COR-L47 (cell line): Measurements from ENCODE around the gene CACNB4.
"Not testable (repeated sequence)": the region's sequence is repeated elsewhere in the genome, so short reads cannot be mapped to it uniquely, and the experiment has no call there.

Experiments used
- DNase-seq: peaks from one replicate; lab custom pipeline; 2025; lab: John Stamatoyannopoulos, UW

Gene CACNB4

GRCh38 chr2:151905963-151906632 is 192.7 kb downstream of the CACNB4 start:
- no peak for DNase-seq

DNA sequence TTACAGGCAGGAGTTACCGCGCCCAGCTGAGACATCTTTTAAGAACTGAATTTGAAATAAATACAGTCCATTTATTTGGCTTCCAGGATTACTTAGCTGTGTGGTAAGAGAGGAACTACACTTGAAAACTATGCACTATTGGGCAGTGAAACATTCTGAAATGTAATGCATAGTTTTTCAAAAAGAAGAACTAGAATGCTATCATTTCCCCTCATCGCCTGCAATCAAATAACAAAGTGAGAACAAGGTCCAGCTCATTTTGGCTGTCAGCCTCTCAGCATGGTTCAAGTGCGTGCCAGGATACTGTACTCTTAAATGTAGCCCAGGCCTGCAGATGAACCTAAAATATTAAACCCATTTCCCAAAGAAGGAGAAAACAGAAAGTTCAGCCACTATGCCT is 194.0 kb downstream of the CACNB4 start:
- DNase-seq, result no peak

GRCh38 chr2:151904021-151904420 is 194.8 kb downstream of the CACNB4 start:
- DNase-seq, result no peak

GRCh38 chr2:151902829-151903228 is 196.0 kb downstream of the CACNB4 start:
- no peak for DNase-seq

GRCh38 chr2:151900331-151900730 is 198.5 kb downstream of the CACNB4 start:
- DNase-seq, result no peak

DNA sequence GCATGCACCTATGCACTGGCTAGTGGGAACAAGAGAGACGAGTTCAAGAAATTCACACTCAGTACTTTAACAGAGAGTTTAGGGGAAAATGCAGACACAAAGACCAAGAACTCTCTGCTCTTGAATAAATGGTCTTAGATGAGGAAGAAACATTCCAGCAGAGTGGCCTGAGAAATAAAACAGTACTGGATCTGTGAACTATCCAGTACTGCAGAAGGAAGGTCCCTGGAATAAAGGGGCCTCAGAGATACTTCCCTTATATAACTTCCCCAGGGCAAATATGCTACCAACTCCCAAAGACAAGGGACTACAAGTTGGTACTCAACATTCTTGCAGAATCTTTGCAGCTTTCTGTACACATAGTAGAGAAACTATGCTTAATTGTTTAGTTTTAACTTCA is 199.7 kb downstream of the CACNB4 start:
- no peak for DNase-seq

GRCh38 chr2:151891566-151892194 is 207.2 kb downstream of the CACNB4 start:
- DNase-seq, result no peak

DNA sequence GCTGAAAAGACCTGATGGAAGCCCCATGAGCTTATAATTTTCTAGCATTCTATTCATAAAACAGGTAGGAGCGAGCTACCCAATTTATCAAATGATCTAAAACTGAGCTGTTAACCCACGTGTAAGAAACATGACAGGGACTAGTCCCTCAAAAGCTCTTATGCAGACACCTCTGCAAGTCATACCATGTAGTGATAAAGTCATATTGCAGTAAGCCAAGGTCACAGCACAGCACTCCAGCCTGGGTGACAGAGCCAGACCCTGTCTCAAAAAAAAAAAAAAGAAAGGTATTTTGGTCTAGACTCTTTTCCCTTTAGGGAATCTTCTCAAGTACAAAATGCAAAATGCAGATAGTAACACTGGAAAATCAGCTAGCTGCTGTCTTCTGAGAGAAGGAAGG is 211.7 kb downstream of the CACNB4 start:
- no peak for DNase-seq

GRCh38 chr2:151886241-151886640 is 212.6 kb downstream of the CACNB4 start:
- DNase-seq, result no peak

DNA sequence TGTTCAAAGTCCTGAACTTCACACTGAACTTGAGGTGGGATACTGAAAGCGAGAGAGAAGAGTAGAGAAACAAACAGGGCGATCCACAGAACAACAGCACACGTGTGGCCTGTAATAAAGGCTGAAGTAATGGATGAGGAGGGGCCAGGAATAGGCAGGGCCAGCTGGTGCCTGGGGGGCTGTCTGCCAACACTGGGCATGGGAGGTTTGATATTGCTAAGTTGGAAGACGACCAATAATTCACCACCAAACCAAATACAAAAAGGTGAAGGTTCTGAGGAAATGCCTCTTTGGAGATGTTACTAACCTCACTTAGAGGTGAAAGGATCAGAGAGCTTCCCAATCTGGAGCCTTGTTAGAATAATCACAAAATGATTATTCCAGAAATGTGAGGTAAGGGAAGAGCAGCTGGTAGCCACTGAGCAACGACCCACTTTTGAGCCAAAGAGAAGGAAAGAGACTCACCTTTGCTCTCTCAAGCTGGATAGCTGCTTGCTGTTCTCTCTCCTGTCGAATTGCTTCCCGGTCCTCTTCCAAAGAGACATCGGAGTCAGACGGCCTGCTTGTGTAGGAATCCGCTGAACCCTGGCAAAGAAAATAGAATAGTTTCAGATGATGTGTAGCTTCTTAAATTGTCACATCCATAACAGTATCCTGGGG is 215.9 kb downstream of the CACNB4 start:
- no peak for DNase-seq

DNA sequence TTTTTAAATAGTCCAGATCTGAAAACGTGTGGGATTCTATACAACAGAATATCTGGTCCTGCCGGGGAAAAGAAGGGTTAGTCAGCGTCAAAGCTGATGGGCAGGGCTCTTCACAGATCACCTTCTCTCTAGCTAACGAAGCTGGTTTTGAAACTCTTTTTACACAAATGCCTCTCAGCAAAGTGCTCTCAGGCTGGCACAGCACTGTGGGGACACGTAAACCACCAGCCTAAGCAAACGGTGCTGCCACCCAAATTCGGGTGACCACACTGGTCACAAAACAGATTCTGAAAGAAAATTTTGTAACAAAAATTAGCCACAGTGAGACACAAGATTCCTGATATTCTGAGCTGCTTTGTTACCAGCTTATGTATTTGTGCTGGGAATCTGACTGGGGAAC is 217.5 kb downstream of the CACNB4 start:
- no peak for DNase-seq

DNA sequence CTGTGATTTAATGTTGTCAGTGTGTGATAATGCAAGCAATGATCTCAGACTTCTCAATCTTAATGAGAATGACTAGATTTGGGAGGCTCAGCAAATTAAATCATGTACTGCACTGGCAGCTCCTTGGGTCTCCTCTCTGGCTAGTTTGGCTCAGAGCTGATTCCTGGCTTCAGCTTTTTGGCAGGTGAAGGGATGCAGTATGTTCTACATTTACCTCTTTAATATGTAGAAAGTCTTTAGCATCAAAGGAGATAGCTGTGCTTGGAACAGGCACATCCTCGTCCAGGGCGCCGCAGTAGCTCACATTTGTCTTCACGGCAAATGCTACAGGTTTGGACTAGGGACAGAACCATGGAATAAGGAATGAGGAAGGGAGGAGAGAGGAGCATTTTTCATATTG is 218.3 kb downstream of the CACNB4 start:
- no peak for DNase-seq

DNA sequence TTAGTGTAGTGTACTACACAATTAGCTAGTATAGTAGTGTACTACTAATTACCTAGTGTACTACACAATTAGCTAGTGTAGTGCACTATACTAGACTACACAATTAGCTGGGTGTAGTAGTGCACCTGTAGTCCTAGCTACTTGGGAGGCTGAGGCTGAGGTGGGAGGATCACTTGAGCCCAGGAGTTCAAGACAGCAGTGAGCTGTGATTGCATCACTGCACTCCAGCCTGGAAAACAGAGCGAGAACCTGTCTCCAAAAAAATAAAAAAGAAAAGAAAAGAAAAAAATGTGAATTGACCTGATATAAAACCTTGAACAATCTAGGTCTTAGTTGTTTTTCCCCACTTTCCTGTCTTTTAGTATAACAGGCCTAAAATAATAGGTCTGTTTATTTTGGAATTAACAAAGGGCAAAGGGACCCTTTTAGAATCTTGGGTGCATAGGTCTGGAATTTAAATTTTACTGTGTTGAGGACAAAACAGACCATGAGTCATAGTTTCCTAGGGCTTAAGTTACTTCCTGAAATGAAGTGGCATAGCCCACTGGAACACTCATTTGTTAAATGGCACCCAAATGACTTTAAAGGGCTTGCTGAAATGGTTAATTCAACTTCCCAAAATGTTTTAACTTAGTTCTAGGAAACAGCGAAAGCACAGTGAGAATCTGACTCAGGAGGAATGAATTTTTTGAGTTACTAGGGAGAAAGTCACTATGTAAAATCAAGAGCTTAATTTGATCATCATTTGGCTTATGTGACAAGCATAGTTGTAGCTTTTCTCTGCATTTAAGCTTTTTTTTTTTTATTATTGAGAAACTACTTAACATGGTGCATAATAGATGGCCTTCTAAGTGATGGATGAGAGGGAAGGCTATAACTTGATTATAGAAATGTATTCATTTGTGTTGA is 219.9 kb downstream of the CACNB4 start:
- DNase-seq, result no peak

DNA sequence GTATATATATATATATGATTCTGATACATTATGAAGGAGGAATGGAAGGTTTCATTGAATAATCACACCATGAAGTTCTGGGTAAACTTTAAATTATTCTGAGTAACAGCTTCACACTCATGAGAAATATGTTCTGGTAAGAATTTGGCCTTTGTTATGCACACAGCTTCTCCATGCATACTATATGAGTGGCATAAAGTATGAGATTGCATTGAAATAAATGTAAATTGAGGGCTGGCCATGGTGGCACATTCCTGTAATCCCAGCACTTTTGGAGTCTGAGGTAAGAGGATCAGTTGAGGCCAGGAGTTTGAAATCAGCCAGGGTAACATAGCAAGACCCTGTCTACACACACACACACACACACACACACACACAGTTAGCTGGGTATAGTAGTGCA is 220.6 kb downstream of the CACNB4 start:
- DNase-seq, result no peak

DNA sequence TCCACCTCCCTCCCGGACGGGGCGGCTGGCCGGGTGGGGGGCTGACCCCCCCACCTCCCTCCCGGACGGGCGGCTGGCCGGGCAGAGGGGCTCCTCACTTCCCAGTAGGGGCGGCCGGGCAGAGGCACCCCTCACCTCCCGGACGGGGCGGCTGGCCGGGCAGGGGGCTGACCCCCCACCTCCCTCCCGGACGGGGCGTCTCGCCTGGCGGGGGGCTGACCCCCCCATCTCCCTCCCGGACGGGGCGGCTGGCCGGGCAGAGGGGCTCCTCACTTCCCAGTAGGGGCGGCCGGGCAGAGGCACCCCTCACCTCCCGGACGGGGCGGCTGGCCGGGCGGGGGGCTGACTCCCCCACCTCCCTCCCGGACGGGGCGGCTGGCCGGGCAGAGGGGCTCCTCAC is 223.2 kb downstream of the CACNB4 start:
- not testable (repeated sequence) for DNase-seq

DNA sequence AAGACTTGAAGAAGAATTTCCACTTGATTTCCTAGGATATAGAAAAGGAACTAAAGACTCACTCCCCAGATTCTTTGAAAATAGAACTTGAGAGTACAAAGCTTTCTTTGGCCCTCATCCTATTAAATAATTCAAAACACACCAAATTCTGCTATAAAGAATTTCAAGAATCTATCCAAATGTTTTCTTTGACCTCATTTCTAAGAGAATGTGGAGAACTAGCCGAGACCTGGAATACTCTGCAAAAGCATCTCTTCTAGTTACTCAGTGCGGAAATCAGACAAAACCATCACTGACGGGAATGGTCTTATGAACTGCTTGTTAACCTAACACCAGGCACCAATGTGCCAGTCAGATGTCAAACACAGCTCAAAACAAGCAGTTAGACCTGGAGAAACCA is 226.4 kb downstream of the CACNB4 start:
- DNase-seq, result no peak

DNA sequence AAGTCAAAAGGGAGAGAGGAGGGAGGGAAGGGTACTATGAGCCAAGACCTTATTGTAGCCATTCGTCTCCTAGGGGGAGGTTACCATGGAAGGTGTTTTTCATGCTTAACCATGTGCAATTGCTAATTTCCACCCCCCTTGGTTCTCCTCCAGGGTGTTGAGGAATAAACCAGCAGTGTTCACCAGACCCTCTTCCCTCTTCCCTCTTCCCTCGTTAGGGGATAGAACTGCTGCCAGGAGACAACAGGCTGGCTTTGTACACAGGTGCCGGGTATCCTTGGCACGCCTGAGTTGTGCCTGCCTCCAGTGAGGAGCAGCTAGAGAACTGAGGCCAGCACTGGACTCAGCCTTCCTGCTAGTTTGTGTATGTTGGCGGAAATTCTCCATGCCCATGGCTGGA is 229.6 kb downstream of the CACNB4 start:
- DNase-seq, result no peak

- DNase-seq, result no peak
Observed at GRCh38 chr2:151862700-151863099, 236.1 kb downstream of the CACNB4 start.

DNA sequence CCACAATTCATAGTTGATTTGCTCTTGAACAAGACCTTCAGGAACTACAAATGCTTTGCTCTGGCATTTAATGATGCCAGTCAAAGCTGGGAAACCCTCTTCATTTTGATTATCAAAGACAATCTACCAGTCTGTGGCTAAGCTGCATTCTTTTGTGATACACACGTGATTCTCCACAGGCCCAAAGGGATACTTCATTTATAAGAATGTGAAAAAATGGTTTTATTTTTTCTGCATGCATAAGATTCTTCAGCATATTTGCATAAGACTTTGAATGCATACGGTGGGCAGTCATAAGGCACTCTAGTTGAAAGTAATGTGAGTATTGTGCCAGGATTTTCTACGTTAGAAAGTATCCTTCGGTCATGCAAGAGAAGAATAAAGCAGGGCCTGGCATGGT is 237.7 kb downstream of the CACNB4 start:
- DNase-seq, result no peak

DNA sequence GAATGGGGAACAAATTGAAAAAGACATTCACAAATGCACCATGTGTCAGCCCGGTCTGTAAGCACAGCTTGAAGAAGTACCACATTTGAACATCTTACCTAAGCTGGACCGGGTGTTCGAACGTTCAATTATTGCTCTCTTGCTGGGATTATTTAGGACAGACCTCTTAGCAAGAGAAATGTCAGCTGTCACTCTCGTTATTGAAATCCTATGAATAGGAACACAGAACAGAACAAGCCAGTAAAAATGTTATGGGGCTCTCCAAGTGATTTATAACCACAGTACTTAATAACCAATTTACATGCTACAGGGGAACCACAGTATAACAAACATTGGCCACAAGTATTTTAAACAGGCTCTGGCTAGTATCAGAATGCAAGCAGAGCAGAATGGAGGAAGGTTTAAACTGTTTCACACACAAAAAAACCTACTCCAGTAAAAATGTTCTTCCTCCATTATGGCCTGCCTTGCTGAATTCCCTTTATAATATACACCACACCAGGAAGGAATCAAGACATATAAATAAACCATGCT is 238.2 kb downstream of the CACNB4 start:
- DNase-seq, result no peak

GRCh38 chr2:151860210-151860609 is 238.6 kb downstream of the CACNB4 start:
- DNase-seq, result no peak

DNA sequence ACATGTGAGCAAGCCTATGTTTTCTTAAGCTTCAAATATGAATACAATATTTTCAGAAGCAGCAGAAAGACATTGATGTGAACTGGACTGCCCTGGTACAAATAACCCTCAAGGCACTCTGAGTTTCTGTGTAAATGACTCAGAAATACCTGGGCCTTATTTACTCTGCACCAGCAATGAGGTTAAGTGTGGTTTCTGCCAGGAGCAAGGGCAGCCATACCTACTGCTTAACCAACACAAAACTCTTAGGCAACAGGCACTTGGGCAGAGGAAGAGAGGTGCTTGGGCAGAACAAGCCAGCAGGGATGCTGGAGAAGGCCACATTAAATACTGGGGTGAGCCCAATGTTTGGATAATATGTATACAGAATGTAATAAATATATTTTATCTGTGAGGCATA is 241.2 kb downstream of the CACNB4 start:
- DNase-seq, result no peak
